Measurements from ENCODE around the gene DDX27. TPM values are rescaled to one million over a fixed set of nuclear protein-coding genes. Genes with fewer than 3 reads are reported as not detected.

Gene DDX27
- total RNA-seq, 2 experiments from 2014 or later, result 116 to 126 TPM

GRCh38 chr20:49281059-49281912, 62.1 kb downstream of the DDX27 start:
- TF ChIP-seq, protein P1, sequence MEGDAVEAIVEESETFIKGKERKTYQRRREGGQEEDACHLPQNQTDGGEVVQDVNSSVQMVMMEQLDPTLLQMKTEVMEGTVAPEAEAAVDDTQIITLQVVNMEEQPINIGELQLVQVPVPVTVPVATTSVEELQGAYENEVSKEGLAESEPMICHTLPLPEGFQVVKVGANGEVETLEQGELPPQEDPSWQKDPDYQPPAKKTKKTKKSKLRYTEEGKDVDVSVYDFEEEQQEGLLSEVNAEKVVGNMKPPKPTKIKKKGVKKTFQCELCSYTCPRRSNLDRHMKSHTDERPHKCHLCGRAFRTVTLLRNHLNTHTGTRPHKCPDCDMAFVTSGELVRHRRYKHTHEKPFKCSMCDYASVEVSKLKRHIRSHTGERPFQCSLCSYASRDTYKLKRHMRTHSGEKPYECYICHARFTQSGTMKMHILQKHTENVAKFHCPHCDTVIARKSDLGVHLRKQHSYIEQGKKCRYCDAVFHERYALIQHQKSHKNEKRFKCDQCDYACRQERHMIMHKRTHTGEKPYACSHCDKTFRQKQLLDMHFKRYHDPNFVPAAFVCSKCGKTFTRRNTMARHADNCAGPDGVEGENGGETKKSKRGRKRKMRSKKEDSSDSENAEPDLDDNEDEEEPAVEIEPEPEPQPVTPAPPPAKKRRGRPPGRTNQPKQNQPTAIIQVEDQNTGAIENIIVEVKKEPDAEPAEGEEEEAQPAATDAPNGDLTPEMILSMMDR (IDR thresholded peaks at IDR 0.05), result no peak
- ATAC-seq (ENCODE audit: poor library complexity), result no peak
- peaks cover 26% of the 10 kb centered on the region for H3K9me3 Mint-ChIP-seq
- H3K36me3 Mint-ChIP-seq (ENCODE audit: low read depth), result peaks cover 98% of the 10 kb centered on the region
- Histone ChIP-seq H3K36me3 (ENCODE audit: insufficient read depth, low read length) (peaks cover 74% of the 10 kb centered on the region), H3K27ac (ENCODE audit: low read depth in 1 of 2, low read length in 2 of 2) (no peak overlapping the region), H3K27me3 (ENCODE audit: control insufficient read depth in 1 of 2, insufficient read depth in 2 of 2, low read length in 2 of 2) (no peaks in the 10 kb centered on the region), H3K9me3 (ENCODE audit: control insufficient read depth in 1 of 2, insufficient read depth in 1 of 2, low read length in 2 of 2) (peaks cover 24 to 67% of the 10 kb centered on the region in 2 experiments), H3K4me3 (ENCODE audit: low read length) (no peak overlapping the region), H3K4me1 (ENCODE audit: insufficient read depth, low read length) (peaks cover 61% of the 10 kb centered on the region)
- H3K4me1 Mint-ChIP-seq (ENCODE audit: low read depth), result peaks cover 67% of the 10 kb centered on the region
- intact Hi-C loops (cut with DNase I, micrococcal nuclease), result no loop called here
- H3K4me3 Mint-ChIP-seq, result peak overlapping the region; percentile 80
- H3K27ac Mint-ChIP-seq, result peak overlapping the region; percentile 93
- POLR2A ChIA-PET, result interaction anchor here (0.9 to 2.6 kb wide), 4 partner anchors 8 to 93 kb away, joined by 3 to 8 read pairs (median 5); partner anchors contain the start of gene STAU1
- CTCF ChIA-PET, result no interaction called here
- DNase-seq, result peak in 3 of 14 experiments; percentile 32 to 48 (median 42)
- H3K27me3 Mint-ChIP-seq, result peaks cover 4% of the 10 kb centered on the region

DNA sequence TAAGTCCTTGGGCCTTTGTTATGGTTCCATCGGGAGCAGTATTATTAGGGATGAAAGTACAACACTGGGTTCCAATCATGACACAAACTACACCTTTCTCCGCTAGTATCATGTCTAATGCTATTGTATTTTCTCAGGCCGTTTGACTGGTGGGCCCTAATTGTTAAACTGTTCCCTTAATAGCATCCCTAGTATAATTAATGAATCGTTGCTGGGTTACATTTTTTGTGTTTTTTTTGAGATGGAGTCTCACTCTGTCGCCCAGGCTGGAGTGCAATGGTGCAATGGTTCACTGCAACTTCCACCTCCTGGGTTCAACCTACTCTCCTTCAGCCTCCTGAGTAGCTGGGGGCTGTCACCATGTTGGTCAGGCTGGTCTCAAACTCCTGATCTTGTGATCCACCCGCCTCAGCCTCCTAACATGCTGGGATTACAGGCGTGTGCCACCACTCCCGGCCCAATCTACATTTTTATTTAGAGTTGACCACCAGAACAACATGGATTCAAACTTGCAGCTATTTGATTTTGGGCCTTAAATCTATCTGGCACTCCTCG, 62.8 kb downstream of the DDX27 start:
- Histone ChIP-seq H3K36me3 (ENCODE audit: insufficient read depth, low read length) (peaks cover 81% of the 10 kb centered on the region), H3K9me3 (ENCODE audit: control insufficient read depth in 1 of 2, insufficient read depth in 1 of 2, low read length in 2 of 2) (peaks cover 31 to 74% of the 10 kb centered on the region in 2 experiments), H3K4me1 (ENCODE audit: insufficient read depth, low read length) (peaks cover 54% of the 10 kb centered on the region), H3K4me3 (ENCODE audit: low read length) (no peak overlapping the region), H3K27me3 (ENCODE audit: control insufficient read depth in 1 of 2, insufficient read depth in 2 of 2, low read length in 2 of 2) (no peaks in the 10 kb centered on the region), H3K27ac (ENCODE audit: low read depth in 1 of 2, low read length in 2 of 2) (no peak overlapping the region)
- CTCF ChIA-PET, result no interaction called here
- TF ChIP-seq, protein P1 (IDR thresholded peaks at IDR 0.05), result no peak
- peaks cover 32% of the 10 kb centered on the region for H3K9me3 Mint-ChIP-seq
- ATAC-seq (ENCODE audit: poor library complexity) (no peak), DNase-seq (no peak)
- peak overlapping the region; percentile 93 for H3K27ac Mint-ChIP-seq
- intact Hi-C loops (cut with DNase I, micrococcal nuclease), result no loop called here
- H3K4me3 Mint-ChIP-seq, result peak overlapping the region; percentile 80
- peaks cover 61% of the 10 kb centered on the region for H3K4me1 Mint-ChIP-seq (ENCODE audit: low read depth)
- POLR2A ChIA-PET, result interaction anchor here (1.5 to 2.6 kb wide), 4 partner anchors 11 to 16 kb away, joined by 3 to 8 read pairs (median 4); no protein-coding TSS in a partner anchor
- peaks cover 4% of the 10 kb centered on the region for H3K27me3 Mint-ChIP-seq
- peaks cover 98% of the 10 kb centered on the region for H3K36me3 Mint-ChIP-seq (ENCODE audit: low read depth)

GRCh38 chr20:49282584-49283171, 63.5 kb downstream of the DDX27 start:
- TF ChIP-seq, protein P1 (IDR thresholded peaks at IDR 0.05), result no peak
- intact Hi-C loops (cut with DNase I, micrococcal nuclease), result no loop called here
- peak overlapping the region; percentile 93 for H3K27ac Mint-ChIP-seq
- H3K4me1 Mint-ChIP-seq (ENCODE audit: low read depth), result peaks cover 66% of the 10 kb centered on the region
- Histone ChIP-seq H3K27me3 (ENCODE audit: control insufficient read depth in 1 of 2, insufficient read depth in 2 of 2, low read length in 2 of 2) (no peaks in the 10 kb centered on the region), H3K36me3 (ENCODE audit: insufficient read depth, low read length) (peaks cover 87% of the 10 kb centered on the region), H3K27ac (ENCODE audit: low read depth in 1 of 2, low read length in 2 of 2) (peak overlapping the region in 1 of 2 donors; percentile 39), H3K9me3 (ENCODE audit: control insufficient read depth in 1 of 2, insufficient read depth in 1 of 2, low read length in 2 of 2) (peaks cover 31 to 81% of the 10 kb centered on the region in 2 experiments), H3K4me1 (ENCODE audit: insufficient read depth, low read length) (peaks cover 52% of the 10 kb centered on the region), H3K4me3 (ENCODE audit: low read length) (no peak overlapping the region)
- ChIA-PET CTCF (no interaction called here), POLR2A (interaction anchor here (1.2 to 2.6 kb wide), 5 partner anchors 10 to 654 kb away, joined by 3 to 8 read pairs (median 3); partner anchors contain the start of gene RNF114)
- ATAC-seq (ENCODE audit: poor library complexity), result no peak
- H3K27me3 Mint-ChIP-seq, result peaks cover 4% of the 10 kb centered on the region
- DNase-seq, result no peak
- peaks cover 38% of the 10 kb centered on the region for H3K9me3 Mint-ChIP-seq
- peaks cover 98% of the 10 kb centered on the region for H3K36me3 Mint-ChIP-seq (ENCODE audit: low read depth)
- peak overlapping the region; percentile 80 for H3K4me3 Mint-ChIP-seq
